Body of pancreas (tissue), 4 donors: Measurements from ENCODE around the gene NKX1-2. TPM values are rescaled to one million over a fixed set of nuclear protein-coding genes. Genes with fewer than 3 reads are reported as not detected.

Experiments used
- ATAC-seq: fragments of 150-250 bp; one replicate; pipeline ENCODE4 v1.9.1; 2016
- DNase-seq, 4 donors: peaks; one replicate each; pipeline ENCODE4 v3.0.0-alpha.2; 2019
- H3K27ac ChIP-seq, 4 donors: fragments of 200-600 bp; sonication (generic); 1 replicate in 3 of 4; 2 replicates in 1 of 4; pipeline versions ENCODE4 v1.5.1 to v1.6.1; 2016 to 2019; ENCODE audit warnings: mild to moderate bottlenecking in 1 of 4, mixed read lengths in 1 of 4, moderate library complexity in 1 of 4
- H3K27me3 ChIP-seq, 2 donors: fragments of 200-600 bp; sonication (generic); one replicate each; pipeline ENCODE4 v1.6.0; 2016; ENCODE audit warnings: mild to moderate bottlenecking in 1 of 2
- H3K36me3 ChIP-seq, 2 donors: fragments of 200-600 bp; sonication (generic); replicated peaks in 1 of 2; 2 replicates each; pipeline ENCODE4 v1.5.1; 2016; ENCODE audit warnings: low read depth in 2 of 2; ENCODE audit not compliant: insufficient read depth in 1 of 2
- H3K4me1 ChIP-seq: fragments of 200-600 bp; sonication (generic); one replicate; pipeline ENCODE4 v1.6.0; 2016
- H3K4me3 ChIP-seq, 2 donors: fragments of 200-600 bp; sonication (generic); 1 replicate in 1 of 2; 2 replicates in 1 of 2; pipeline ENCODE4 v1.5.1; 2016 to 2019
- H3K9me3 ChIP-seq, 3 donors: fragments of 200-600 bp; sonication (generic); 1 replicate in 2 of 3; 2 replicates in 1 of 3; pipeline ENCODE4 v1.5.1; 2016
- CTCF ChIP-seq, 7 experiments: fragments of 450-650 bp in 4 of 7; fragments of 200-600 bp in 3 of 7; sonication (generic) in 3 of 7; IDR thresholded peaks; one replicate each; pipeline ENCODE4 v1.5.1; 2016 to 2019; ENCODE audit warnings: antibody characterized with exemption in 7 of 7
- POLR2A ChIP-seq, 3 donors: fragments of 450-650 bp; IDR thresholded peaks; one replicate each; pipeline ENCODE4 v1.6.1; 2016; ENCODE audit warnings: antibody characterized with exemption in 3 of 3, mild to moderate bottlenecking in 2 of 3
- WGBS, 2 donors: methylation state at CpG; one replicate each; pipeline ENCODE4 v1.1.5; 2017; 5-methylcytosine and 5-hydroxymethylcytosine counted together
- intact Hi-C: fragments of 100-400 bp; cut with DNase I; formaldehyde crosslinking; loops from one replicate; pipeline ENCODE4 v1.15.1; 2023
- total RNA-seq, 2 donors: library from RNA; depleted of rRNA; stranded (reverse); fragments of >200 nt; gene quantifications; one replicate each; pipeline ENCODE4 v1.1.0, GENCODE V29; 2016

The NKX1-2 gene
- total RNA-seq, 2 donors from 2014 or later = not detected

- 72 to 76% methylated on average over 5 of the region's 5 CpGs for WGBS, 2 donors
- intact Hi-C loops = no loop called here
- Histone ChIP-seq H3K9me3 (no peaks in the 10 kb centered on the region), H3K4me1 (peaks cover 6% of the 10 kb centered on the region), H3K4me3 (no peak overlapping the region), H3K27me3 (peaks cover 0 to 13% of the 10 kb centered on the region in 2 donors), H3K36me3 (no peaks in the 10 kb centered on the region), H3K27ac (no peak overlapping the region)
- no peak for ATAC-seq
- DNase-seq = no peak
- TF ChIP-seq POLR2A (IDR thresholded peaks at IDR 0.05) (no peak), CTCF (IDR thresholded peaks at IDR 0.05) (no peak)
These were observed 26.0 kb downstream of the NKX1-2 start for GRCh38 chr10:124423813-124424212.

- intact Hi-C loops = no loop called here
- H3K27ac ChIP-seq = no peak overlapping the region
- H3K9me3 ChIP-seq = no peaks in the 10 kb centered on the region
- WGBS, 2 donors = 73 to 76% methylated on average over 12 of the region's 12 CpGs
- H3K4me1 ChIP-seq = peaks cover 12% of the 10 kb centered on the region
- ATAC-seq (no peak), DNase-seq (no peak)
- no peak overlapping the region for H3K4me3 ChIP-seq
- peaks cover 0 to 8% of the 10 kb centered on the region in 2 donors for H3K27me3 ChIP-seq
- TF ChIP-seq CTCF (IDR thresholded peaks at IDR 0.05) (no peak), POLR2A (IDR thresholded peaks at IDR 0.05) (no peak)
- no peaks in the 10 kb centered on the region for H3K36me3 ChIP-seq
These were observed 27.1 kb downstream of the NKX1-2 start for GRCh38 chr10:124422742-124423141.

- Histone ChIP-seq H3K27ac (no peak overlapping the region), H3K4me1 (peaks cover 28% of the 10 kb centered on the region), H3K27me3 (no peaks in the 10 kb centered on the region), H3K4me3 (no peak overlapping the region), H3K36me3 (no peaks in the 10 kb centered on the region), H3K9me3 (no peaks in the 10 kb centered on the region)
- TF ChIP-seq POLR2A (IDR thresholded peaks at IDR 0.05) (no peak), CTCF (IDR thresholded peaks at IDR 0.05) (no peak)
- 20 to 25% methylated on average over 1 of the region's 1 CpG for WGBS, 2 donors
- no peak for ATAC-seq
- DNase-seq = no peak
- intact Hi-C loops = no loop called here
These were observed 29.6 kb downstream of the NKX1-2 start for GRCh38 chr10:124420254-124420653.

GRCh38 chr10:124419635-124420034 is 30.2 kb downstream of the NKX1-2 start:
- H3K4me3 ChIP-seq = no peak overlapping the region
- ATAC-seq (no peak), DNase-seq (no peak)
- no peaks in the 10 kb centered on the region for H3K27me3 ChIP-seq
- H3K9me3 ChIP-seq = no peaks in the 10 kb centered on the region
- no peak overlapping the region for H3K27ac ChIP-seq
- no peaks in the 10 kb centered on the region for H3K36me3 ChIP-seq
- H3K4me1 ChIP-seq = peaks cover 23% of the 10 kb centered on the region
- WGBS, 2 donors = 87 to 95% methylated on average over 7 to 10 of the region's 10 CpGs
- no peak for TF ChIP-seq POLR2A (IDR thresholded peaks at IDR 0.05)
- no peak for TF ChIP-seq CTCF (IDR thresholded peaks at IDR 0.05)
- intact Hi-C loops = no loop called here

DNA sequence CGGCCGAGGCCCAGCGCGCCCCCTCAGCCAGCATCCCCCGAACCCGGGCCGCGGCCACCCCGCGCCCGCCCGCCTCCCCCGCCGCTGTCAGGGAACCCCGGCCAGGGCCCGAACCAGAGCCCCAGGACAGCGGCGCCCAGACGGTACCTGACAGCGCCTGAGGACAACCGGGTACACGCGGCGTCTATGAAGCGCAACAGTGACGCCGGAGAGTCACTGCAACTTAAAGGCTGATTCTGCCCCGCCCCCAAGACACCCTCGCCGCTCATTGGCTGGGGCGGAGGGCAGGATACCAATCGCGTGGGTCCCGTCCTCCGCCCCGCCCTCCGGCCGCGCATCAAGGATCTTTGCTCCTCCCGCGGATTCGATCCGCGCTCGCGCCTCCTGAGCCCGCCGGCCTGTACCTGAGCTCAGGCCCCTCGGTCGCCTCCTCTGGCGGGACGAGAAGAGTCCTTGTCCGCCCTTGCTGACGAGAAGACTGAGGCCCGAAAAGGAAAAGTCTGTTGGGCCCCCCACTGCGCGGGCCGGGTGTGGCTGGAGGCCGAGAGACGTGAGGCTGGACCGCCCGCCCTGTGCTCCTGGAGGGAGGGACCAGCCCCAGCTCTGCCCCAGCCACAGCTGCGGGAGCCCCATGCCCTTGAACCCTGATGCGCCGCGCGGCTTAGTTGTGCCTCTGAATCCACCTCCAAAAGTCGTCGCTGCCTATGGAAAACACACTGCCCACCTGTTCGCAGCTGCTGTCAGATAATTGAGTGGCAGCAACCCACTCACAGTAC is 30.9 kb downstream of the NKX1-2 start, which contains the start of gene OAT:
Gene OAT (minus strand): TSS at position 198 of the 776 bp plus-strand sequence. CDS start 6,752 bp downstream, outside the sequence.
- ATAC-seq (peak; percentile 98), DNase-seq (peak; percentile 96 to 97 (median 96))
- Histone ChIP-seq H3K27ac (peak within 1 kb of the TSS; percentile 64 to 81 (median 80)), H3K36me3 (no peaks in the 10 kb centered on the region), H3K9me3 (no peaks in the 10 kb centered on the region), H3K27me3 (no peaks in the 10 kb centered on the region), H3K4me1 (peaks cover 23% of the 10 kb centered on the region), H3K4me3 (peak within 1 kb of the TSS; percentile 52 to 77)
- peak; percentile 94 to 98 (median 96) for TF ChIP-seq POLR2A (IDR thresholded peaks at IDR 0.05)
- TF ChIP-seq CTCF (IDR thresholded peaks at IDR 0.05) = peak in 2 of 7 experiments; percentile 29 to 32
- 3 to 60% methylated on average over 3 to 70 of the region's 70 CpGs for WGBS, 2 donors
- intact Hi-C loops = no loop called here
